Measurements from ENCODE around the gene NOS1AP. TPM values are rescaled to one million over a fixed set of nuclear protein-coding genes. Genes with fewer than 3 reads are reported as not detected.

NOS1AP gene
- total and polyA plus RNA-seq, 12 donors = 0.37 to 12.0 (median 3.1) TPM

DNA sequence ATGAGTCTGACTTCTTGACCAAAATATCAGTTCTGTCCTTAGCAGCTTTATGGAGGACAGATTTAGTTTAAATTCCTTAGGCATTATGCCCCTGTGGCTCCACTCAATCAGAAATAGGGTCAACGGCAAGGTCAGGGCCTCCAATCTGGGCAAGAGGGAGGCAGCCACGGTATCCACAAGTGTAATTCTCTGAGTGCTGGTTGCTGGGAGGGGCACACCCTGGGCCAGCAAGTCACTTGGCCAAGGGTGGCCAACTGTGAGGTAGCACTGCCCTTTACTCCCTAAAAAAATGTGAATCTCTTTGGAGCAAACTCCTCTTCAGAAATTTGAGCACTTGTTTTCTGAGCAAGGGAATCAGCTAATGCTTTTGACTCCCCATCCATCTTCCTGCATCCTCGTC lies 294.3 kb downstream of the NOS1AP start:
- DNase-seq = no peak
- Histone ChIP-seq H3K9me3 (replicated peaks in 1 of 3) (no peaks in the 10 kb centered on the region), H3K4me1 (replicated peaks in 1 of 2) (no peaks in the 10 kb centered on the region), H3K27me3 (no peaks in the 10 kb centered on the region), H3K27ac (no peak overlapping the region), H3K36me3 (replicated peaks in 1 of 2) (no peaks in the 10 kb centered on the region), H3K4me3 (no peak overlapping the region)
- intact Hi-C loops (cut with DNase I) = no loop called here
- TF ChIP-seq, protein P1, sequence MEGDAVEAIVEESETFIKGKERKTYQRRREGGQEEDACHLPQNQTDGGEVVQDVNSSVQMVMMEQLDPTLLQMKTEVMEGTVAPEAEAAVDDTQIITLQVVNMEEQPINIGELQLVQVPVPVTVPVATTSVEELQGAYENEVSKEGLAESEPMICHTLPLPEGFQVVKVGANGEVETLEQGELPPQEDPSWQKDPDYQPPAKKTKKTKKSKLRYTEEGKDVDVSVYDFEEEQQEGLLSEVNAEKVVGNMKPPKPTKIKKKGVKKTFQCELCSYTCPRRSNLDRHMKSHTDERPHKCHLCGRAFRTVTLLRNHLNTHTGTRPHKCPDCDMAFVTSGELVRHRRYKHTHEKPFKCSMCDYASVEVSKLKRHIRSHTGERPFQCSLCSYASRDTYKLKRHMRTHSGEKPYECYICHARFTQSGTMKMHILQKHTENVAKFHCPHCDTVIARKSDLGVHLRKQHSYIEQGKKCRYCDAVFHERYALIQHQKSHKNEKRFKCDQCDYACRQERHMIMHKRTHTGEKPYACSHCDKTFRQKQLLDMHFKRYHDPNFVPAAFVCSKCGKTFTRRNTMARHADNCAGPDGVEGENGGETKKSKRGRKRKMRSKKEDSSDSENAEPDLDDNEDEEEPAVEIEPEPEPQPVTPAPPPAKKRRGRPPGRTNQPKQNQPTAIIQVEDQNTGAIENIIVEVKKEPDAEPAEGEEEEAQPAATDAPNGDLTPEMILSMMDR (IDR thresholded peaks at IDR 0.05) = no peak
- TF ChIP-seq POLR2A (IDR thresholded peaks at IDR 0.05) = no peak
- 70 to 86% (median 80%) methylated on average over 3 of the region's 3 CpGs for WGBS, 4 donors

DNA sequence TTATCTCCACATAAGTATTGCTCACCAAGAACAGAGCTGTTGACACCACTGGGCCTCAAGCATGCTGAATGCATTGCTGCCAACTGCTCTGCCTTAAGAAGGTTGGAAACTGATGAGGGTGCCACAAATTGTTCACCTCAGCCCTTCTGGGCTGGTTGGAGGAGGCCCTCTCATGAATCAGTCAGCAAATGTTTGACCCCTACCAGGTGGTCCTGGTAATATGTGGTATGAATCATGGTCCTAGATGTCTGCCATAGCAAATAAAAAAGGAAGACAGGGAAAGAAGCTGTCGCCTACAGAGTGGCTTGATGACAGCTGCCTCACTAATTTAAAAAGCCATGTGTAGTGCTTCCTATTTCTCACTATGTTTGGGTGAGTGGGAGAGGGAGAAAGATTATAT lies 295.0 kb downstream of the NOS1AP start:
- H3K27me3 ChIP-seq = no peaks in the 10 kb centered on the region
- TF ChIP-seq, protein P1 (IDR thresholded peaks at IDR 0.05) = no peak
- no peak for TF ChIP-seq POLR2A (IDR thresholded peaks at IDR 0.05)
- DNase-seq = no peak
- H3K27ac ChIP-seq = no peak overlapping the region
- no peaks in the 10 kb centered on the region for H3K36me3 ChIP-seq (replicated peaks in 1 of 2)
- H3K4me3 ChIP-seq = no peak overlapping the region
- intact Hi-C loops (cut with DNase I) = no loop called here
- no peaks in the 10 kb centered on the region for H3K9me3 ChIP-seq (replicated peaks in 1 of 3)
- WGBS, 4 donors = 89 to 94% (median 93%) methylated on average over 1 of the region's 1 CpG
- H3K4me1 ChIP-seq (replicated peaks in 1 of 2) = no peaks in the 10 kb centered on the region

DNA sequence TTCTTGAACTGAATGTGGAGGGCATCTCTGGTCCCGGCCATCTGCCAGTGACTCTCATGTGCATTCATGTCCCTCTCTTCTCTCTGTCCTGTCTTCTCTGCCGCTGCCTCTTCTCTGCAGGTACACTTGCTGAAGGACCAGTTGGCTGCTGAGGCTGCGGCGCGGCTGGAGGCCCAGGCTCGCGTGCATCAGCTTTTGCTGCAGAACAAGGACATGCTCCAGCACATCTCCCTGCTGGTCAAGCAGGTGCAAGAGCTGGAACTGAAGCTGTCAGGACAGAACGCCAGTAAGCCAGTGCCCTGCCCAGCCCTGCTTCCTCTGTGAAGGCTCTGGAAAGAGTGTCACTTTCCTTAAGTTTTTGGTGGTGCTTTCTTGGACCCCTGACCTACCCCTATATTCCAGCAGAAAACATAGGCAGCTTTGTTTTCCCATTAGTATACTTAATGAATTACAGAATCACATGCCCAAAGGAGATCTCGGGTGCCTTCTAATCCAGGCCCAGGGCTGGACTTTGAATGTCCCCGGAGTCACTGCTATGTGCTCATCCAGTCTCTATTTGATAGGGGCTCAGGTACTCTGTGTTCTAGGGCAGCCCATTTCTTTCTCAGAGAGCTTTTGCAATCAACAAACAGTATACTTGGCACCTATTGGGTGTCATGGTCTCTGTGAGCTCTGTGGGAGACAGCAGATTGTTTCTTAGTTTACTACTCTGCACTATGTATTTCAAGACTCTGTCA lies 296.0 kb downstream of the NOS1AP start:
- Histone ChIP-seq H3K9me3 (replicated peaks in 1 of 3) (no peaks in the 10 kb centered on the region), H3K4me3 (no peak overlapping the region), H3K27ac (no peak overlapping the region), H3K27me3 (no peaks in the 10 kb centered on the region), H3K4me1 (replicated peaks in 1 of 2) (no peaks in the 10 kb centered on the region), H3K36me3 (replicated peaks in 1 of 2) (no peaks in the 10 kb centered on the region)
- DNase-seq = no peak
- no peak for TF ChIP-seq POLR2A (IDR thresholded peaks at IDR 0.05)
- TF ChIP-seq, protein P1 (IDR thresholded peaks at IDR 0.05) = no peak
- 90 to 97% (median 94%) methylated on average over 9 to 10 of the region's 10 CpGs for WGBS, 4 donors
- intact Hi-C loops (cut with DNase I) = no loop called here

DNA sequence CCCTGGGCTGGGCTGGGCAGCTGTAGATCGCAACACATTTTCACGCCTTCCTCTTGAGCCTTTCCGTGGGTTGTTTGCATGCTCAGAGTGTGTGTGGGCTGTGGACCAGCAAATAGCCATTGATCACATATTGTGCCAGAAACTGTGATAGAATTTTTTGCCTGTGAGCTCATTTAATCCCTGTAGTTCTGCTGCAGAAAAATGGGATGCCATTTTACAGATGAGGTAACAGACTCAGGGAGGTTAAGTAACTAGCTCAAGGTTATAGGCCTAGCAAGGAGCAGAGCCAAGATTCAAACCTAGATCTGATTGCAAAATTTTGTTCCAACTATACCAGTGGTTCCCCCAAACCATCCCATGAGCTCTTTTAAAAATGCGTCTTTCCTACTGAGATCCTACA lies 296.7 kb downstream of the NOS1AP start:
- TF ChIP-seq, protein P1 (IDR thresholded peaks at IDR 0.05) = no peak
- TF ChIP-seq POLR2A (IDR thresholded peaks at IDR 0.05) = no peak
- intact Hi-C loops (cut with DNase I) = no loop called here
- H3K9me3 ChIP-seq (replicated peaks in 1 of 3) = no peaks in the 10 kb centered on the region
- H3K36me3 ChIP-seq (replicated peaks in 1 of 2) = no peaks in the 10 kb centered on the region
- no peak overlapping the region for H3K4me3 ChIP-seq
- 53 to 67% (median 66%) methylated on average over 4 of the region's 4 CpGs for WGBS, 4 donors
- no peak overlapping the region for H3K27ac ChIP-seq
- no peaks in the 10 kb centered on the region for H3K27me3 ChIP-seq
- H3K4me1 ChIP-seq (replicated peaks in 1 of 2) = no peaks in the 10 kb centered on the region
- DNase-seq = no peak
